Thyroid gland (tissue), 4 donors: ENCODE results near the gene ZNF593OS. TPM values are rescaled to one million over a fixed set of nuclear protein-coding genes. Genes with fewer than 3 reads are reported as not detected.

ENCODE experiments used
- DNase-seq, 2 donors: peaks; one replicate each; pipeline ENCODE4 v3.0.0-alpha.2; 2019
- H3K27ac ChIP-seq, 3 donors: fragments of 200-600 bp; sonication (generic); 1 replicate in 2 of 3; 2 replicates in 1 of 3; pipeline ENCODE4 v1.5.1; 2016 to 2019; ENCODE audit warnings: mild to moderate bottlenecking in 1 of 3, moderate library complexity in 1 of 3
- H3K27me3 ChIP-seq: fragments of 200-600 bp; sonication (generic); one replicate; pipeline ENCODE4 v1.5.1; 2019
- H3K36me3 ChIP-seq, 2 donors: fragments of 200-600 bp; sonication (generic); one replicate each; pipeline ENCODE4 v1.5.1; 2016 to 2019
- H3K4me1 ChIP-seq, 2 donors: fragments of 200-600 bp; sonication (generic); one replicate each; pipeline ENCODE4 v1.5.1; 2017 to 2019
- H3K4me3 ChIP-seq, 3 donors: fragments of 200-600 bp; sonication (generic); replicated peaks in 1 of 3; 1 replicate in 2 of 3; 2 replicates in 1 of 3; pipeline ENCODE4 v1.5.1; 2016; ENCODE audit warnings: mild to moderate bottlenecking in 1 of 3
- H3K9me3 ChIP-seq: fragments of 200-600 bp; sonication (generic); one replicate; pipeline ENCODE4 v1.5.1; 2017
- POLR2A ChIP-seq, 2 donors: fragments of 450-650 bp; IDR thresholded peaks; one replicate each; pipeline ENCODE4 v1.6.1; 2017; ENCODE audit warnings: antibody characterized with exemption in 2 of 2, mild to moderate bottlenecking in 2 of 2, moderate library complexity in 1 of 2
- WGBS, 2 donors: methylation state at CpG; one replicate each; pipeline ENCODE4 v1.1.5; 2017; 5-methylcytosine and 5-hydroxymethylcytosine counted together
- intact Hi-C: fragments of 100-400 bp; cut with DNase I; formaldehyde crosslinking; loops from one replicate; pipeline ENCODE4 v1.15.1; 2023
- total RNA-seq, 4 donors: library from RNA; depleted of rRNA; stranded (reverse); fragments of >200 nt; gene quantifications; one replicate each; pipeline ENCODE4 v1.2.3, GENCODE V29; 2016
- TF ChIP-seq, protein P1 (sequence below), 6 experiments: fragments of 200-600 bp in 3 of 6; fragments of 450-650 bp in 3 of 6; sonication (generic) in 3 of 6; IDR thresholded peaks; one replicate each; pipeline ENCODE4 v1.5.1; 2016 to 2019; ENCODE audit warnings: antibody characterized with exemption in 6 of 6, mild to moderate bottlenecking in 2 of 6, inconsistent platforms in 1 of 6, moderate library complexity in 1 of 6

The ZNF593OS gene
- total RNA-seq, 4 donors from 2014 or later = 0.33 TPM; not detected in 3

GRCh38 chr1:26127235-26128163 lies 44.1 kb downstream of the ZNF593OS start:
- intact Hi-C loops = no loop called here
- no peak for DNase-seq
- TF ChIP-seq, protein P1, sequence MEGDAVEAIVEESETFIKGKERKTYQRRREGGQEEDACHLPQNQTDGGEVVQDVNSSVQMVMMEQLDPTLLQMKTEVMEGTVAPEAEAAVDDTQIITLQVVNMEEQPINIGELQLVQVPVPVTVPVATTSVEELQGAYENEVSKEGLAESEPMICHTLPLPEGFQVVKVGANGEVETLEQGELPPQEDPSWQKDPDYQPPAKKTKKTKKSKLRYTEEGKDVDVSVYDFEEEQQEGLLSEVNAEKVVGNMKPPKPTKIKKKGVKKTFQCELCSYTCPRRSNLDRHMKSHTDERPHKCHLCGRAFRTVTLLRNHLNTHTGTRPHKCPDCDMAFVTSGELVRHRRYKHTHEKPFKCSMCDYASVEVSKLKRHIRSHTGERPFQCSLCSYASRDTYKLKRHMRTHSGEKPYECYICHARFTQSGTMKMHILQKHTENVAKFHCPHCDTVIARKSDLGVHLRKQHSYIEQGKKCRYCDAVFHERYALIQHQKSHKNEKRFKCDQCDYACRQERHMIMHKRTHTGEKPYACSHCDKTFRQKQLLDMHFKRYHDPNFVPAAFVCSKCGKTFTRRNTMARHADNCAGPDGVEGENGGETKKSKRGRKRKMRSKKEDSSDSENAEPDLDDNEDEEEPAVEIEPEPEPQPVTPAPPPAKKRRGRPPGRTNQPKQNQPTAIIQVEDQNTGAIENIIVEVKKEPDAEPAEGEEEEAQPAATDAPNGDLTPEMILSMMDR (IDR thresholded peaks at IDR 0.05) = no peak
- Histone ChIP-seq H3K36me3 (no peaks in the 10 kb centered on the region), H3K4me1 (peaks cover 43 to 74% of the 10 kb centered on the region in 2 donors), H3K27ac (peak overlapping the region; percentile 69 to 76 (median 70)), H3K9me3 (no peaks in the 10 kb centered on the region), H3K27me3 (no peaks in the 10 kb centered on the region), H3K4me3 (no peak overlapping the region)
- WGBS, 2 donors = 77 to 80% methylated on average over 13 of the region's 13 CpGs

GRCh38 chr1:26126321-26127084 lies 45.1 kb downstream of the ZNF593OS start:
- peak; percentile 35 to 40 for DNase-seq

DNA sequence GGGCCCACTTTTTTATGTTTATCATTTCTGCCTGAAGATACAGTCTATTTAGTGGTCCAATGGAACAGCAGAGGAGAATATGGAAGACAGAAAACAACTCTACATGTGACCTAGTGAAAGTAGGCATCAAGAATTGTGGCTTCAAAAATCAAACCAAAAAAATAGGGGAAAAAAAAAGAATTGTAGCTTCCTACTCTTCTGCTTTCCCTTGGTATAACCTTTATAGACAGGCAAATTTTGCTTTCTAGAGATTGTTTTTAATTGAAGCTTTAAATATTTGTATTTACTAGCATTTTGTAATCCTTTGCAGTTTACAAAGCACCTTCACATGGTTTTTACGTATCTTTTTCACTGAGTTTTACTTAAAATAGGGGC lies 45.7 kb downstream of the ZNF593OS start:
- Histone ChIP-seq H3K9me3 (no peaks in the 10 kb centered on the region), H3K36me3 (no peaks in the 10 kb centered on the region), H3K4me1 (peaks cover 59 to 88% of the 10 kb centered on the region in 2 donors), H3K27me3 (no peaks in the 10 kb centered on the region), H3K27ac (peak overlapping the region; percentile 69 to 76 (median 70)), H3K4me3 (no peak overlapping the region)
- intact Hi-C loops = no loop called here
- 75 to 81% methylated on average over 1 of the region's 1 CpG for whole genome bisulfite sequencing, 2 donors
- no peak for DNase-seq
- TF ChIP-seq, protein P1 (IDR thresholded peaks at IDR 0.05) = no peak
- no peak for TF ChIP-seq POLR2A (IDR thresholded peaks at IDR 0.05)

More at GRCh38 chr1:26126321-26127084, 45.1 kb downstream of the ZNF593OS start:
- WGBS, 2 donors = 63 to 66% methylated on average over 9 of the region's 9 CpGs
- Histone ChIP-seq H3K36me3 (no peaks in the 10 kb centered on the region), H3K4me1 (peaks cover 53 to 83% of the 10 kb centered on the region in 2 donors), H3K27me3 (no peaks in the 10 kb centered on the region), H3K4me3 (no peak overlapping the region), H3K9me3 (no peaks in the 10 kb centered on the region), H3K27ac (peak overlapping the region; percentile 69 to 76 (median 70))
- TF ChIP-seq, protein P1 (IDR thresholded peaks at IDR 0.05) = no peak
- no peak for TF ChIP-seq POLR2A (IDR thresholded peaks at IDR 0.05)
- intact Hi-C loops = no loop called here

DNA sequence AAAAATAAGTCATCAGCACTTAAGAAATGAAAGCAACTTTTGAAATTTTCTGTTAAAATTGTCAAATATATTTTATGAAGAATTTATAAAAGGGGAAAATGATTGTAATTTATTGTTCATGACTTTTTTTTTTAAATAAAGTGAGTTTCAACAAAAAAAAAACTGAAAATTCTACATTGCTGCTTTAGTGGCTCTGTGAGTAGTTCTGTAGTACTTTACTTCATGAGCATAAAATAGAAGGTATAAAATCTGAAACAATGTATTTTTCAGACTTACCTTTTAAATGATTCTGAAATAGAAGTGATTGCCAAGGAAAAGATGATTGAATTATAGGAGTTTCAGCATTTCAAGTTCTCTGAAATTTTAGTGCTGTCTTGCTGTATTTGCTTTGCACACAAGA lies 46.2 kb downstream of the ZNF593OS start:
- Histone ChIP-seq H3K36me3 (no peaks in the 10 kb centered on the region), H3K4me3 (no peak overlapping the region), H3K27ac (peak overlapping the region; percentile 10 to 70 (median 69)), H3K27me3 (no peaks in the 10 kb centered on the region), H3K9me3 (no peaks in the 10 kb centered on the region), H3K4me1 (peaks cover 59 to 86% of the 10 kb centered on the region in 2 donors)
- DNase-seq = no peak
- no peak for TF ChIP-seq POLR2A (IDR thresholded peaks at IDR 0.05)
- intact Hi-C loops = no loop called here

DNA sequence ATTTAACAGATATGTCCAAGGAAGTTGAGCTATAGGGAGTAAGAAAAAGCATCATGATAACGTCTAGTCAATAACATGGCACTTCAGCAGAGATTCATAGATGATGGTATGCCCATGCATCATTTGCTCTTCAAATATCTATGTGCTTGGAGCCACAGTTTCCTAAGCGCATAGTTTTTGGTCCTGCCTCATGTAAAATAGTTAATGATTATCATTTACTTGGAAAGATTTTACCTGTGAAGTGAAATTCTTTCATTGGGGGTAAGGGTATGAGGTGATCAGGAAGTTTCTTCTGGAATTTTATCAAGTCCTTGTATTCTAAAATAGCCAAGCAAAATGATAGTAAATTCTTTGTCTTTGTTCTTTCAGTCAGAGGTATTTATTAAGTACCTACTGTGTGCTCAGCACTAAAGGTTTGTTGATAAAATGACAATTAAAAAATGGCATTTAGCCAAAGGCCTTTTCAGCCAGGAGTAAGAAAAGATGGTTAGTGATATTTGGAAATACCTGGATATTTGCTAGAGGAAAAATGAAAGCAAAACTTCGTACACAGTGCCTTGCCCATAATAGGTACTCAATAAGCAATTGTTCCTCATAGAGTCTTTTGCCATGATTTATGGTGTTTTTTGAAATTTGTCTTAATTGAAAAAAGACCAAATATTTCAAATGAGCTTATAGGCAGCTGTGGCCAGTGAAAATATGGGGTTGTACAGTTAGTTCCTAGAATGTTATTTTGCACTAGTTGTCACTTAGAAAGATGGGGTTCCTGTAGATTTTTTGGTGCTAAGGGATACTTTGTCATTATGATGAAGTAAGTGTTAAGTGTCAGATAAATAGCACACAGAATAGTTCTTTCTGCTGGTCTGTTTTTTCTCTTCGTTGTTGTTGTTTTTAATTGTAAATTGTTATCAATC lies 47.0 kb downstream of the ZNF593OS start:
- no peaks in the 10 kb centered on the region for H3K9me3 ChIP-seq
- peaks cover 59 to 84% of the 10 kb centered on the region in 2 donors for H3K4me1 ChIP-seq
- intact Hi-C loops = no loop called here
- TF ChIP-seq POLR2A (IDR thresholded peaks at IDR 0.05) = no peak
- TF ChIP-seq, protein P1 (IDR thresholded peaks at IDR 0.05) = no peak
- no peak for DNase-seq
- no peak overlapping the region for H3K4me3 ChIP-seq
- no peaks in the 10 kb centered on the region for H3K27me3 ChIP-seq
- peak overlapping the region; percentile 10 to 70 (median 69) for H3K27ac ChIP-seq
- 83 to 85% methylated on average over 4 of the region's 4 CpGs for WGBS, 2 donors
- no peaks in the 10 kb centered on the region for H3K36me3 ChIP-seq
